NCI-H748 (cell line): ENCODE data around the gene CENPP.

Experiments
- DNase-seq: peaks from one replicate; lab custom pipeline; 2025; ENCODE audit not compliant: unreplicated experiment; lab: John Stamatoyannopoulos, UW

CENPP gene

GRCh38 chr9:92633614-92634278 is 308.0 kb downstream of the CENPP start:
- no peak for DNase-seq

- DNase-seq = peak; percentile 55
Observed at GRCh38 chr9:92634712-92635605, 309.2 kb downstream of the CENPP start.

- DNase-seq = no peak
Observed at GRCh38 chr9:92635760-92636159, 310.0 kb downstream of the CENPP start.

- no peak for DNase-seq
Observed at GRCh38 chr9:92636627-92637026, 310.9 kb downstream of the CENPP start.

GRCh38 chr9:92637326-92637725 is 311.6 kb downstream of the CENPP start:
- DNase-seq = no peak

- no peak for DNase-seq
Observed at GRCh38 chr9:92637886-92638620, 312.3 kb downstream of the CENPP start.

- DNase-seq = no peak
Observed at GRCh38 chr9:92638621-92639101, 312.9 kb downstream of the CENPP start.

- no peak for DNase-seq
Observed at GRCh38 chr9:92639124-92639523, 313.4 kb downstream of the CENPP start.

- no peak for DNase-seq
Observed at GRCh38 chr9:92639791-92640271, 314.1 kb downstream of the CENPP start.

GRCh38 chr9:92640398-92641091 is 314.8 kb downstream of the CENPP start:
- no peak for DNase-seq

- DNase-seq = no peak
Observed at GRCh38 chr9:92641092-92641809, 315.5 kb downstream of the CENPP start.

- no peak for DNase-seq
Observed at GRCh38 chr9:92642041-92642451, 316.3 kb downstream of the CENPP start.

- no peak for DNase-seq
Observed at GRCh38 chr9:92642564-92642963, 316.8 kb downstream of the CENPP start.

GRCh38 chr9:92644278-92644677 is 318.5 kb downstream of the CENPP start:
- DNase-seq = no peak

- no peak for DNase-seq
Observed at GRCh38 chr9:92645041-92645440, 319.3 kb downstream of the CENPP start.

GRCh38 chr9:92647671-92648473 is 322.1 kb downstream of the CENPP start:
- no peak for DNase-seq

- no peak for DNase-seq
Observed at GRCh38 chr9:92648474-92648971, 322.8 kb downstream of the CENPP start.

- DNase-seq = no peak
Observed at GRCh38 chr9:92649007-92649406, 323.3 kb downstream of the CENPP start.

GRCh38 chr9:92650296-92650695 is 324.5 kb downstream of the CENPP start:
- DNase-seq = no peak
